Mesodermal cell (in vitro differentiated cells): Measurements from ENCODE around the gene CDC42BPB.
A peak's percentile ranks its signal among the peaks of the same experiment; 100 is the strongest.

Experiments used
- H3K27ac ChIP-seq: 2 replicates; pipeline ENCODE4 v1.7.0; 2013; ENCODE audit warnings: mild to moderate bottlenecking, low read depth, low read length, moderate library complexity; ENCODE audit not compliant: severe bottlenecking
- H3K36me3 ChIP-seq: 2 replicates; pipeline ENCODE4 v1.7.1; 2013; ENCODE audit warnings: mild to moderate bottlenecking, low read length, moderate library complexity; ENCODE audit not compliant: control insufficient read depth, insufficient read depth
- H3K4me1 ChIP-seq: one replicate; pipeline ENCODE4 v1.7.1; 2013; ENCODE audit warnings: mild to moderate bottlenecking, low read length; ENCODE audit not compliant: insufficient read depth, control insufficient read depth, poor library complexity, severe bottlenecking
- H3K4me3 ChIP-seq: 2 replicates; pipeline ENCODE4 v1.7.0; 2013; ENCODE audit warnings: low read length, control low read depth, mild to moderate bottlenecking; ENCODE audit not compliant: insufficient read depth, poor library complexity, severe bottlenecking; ENCODE audit errors: extremely low read depth
- H3K9me3 ChIP-seq: 2 replicates; pipeline ENCODE4 v1.7.1; 2013; ENCODE audit warnings: mild to moderate bottlenecking, low read length, moderate library complexity; ENCODE audit not compliant: control insufficient read depth
- WGBS, 2 experiments: methylation state at CpG; one replicate each; pipeline ENCODE4 v1.1.5; 2013; ENCODE audit warnings: missing lambda C conversion rate in 2 of 2; ENCODE audit not compliant: insufficient coverage in 2 of 2; 5-methylcytosine and 5-hydroxymethylcytosine counted together

Gene CDC42BPB

GRCh38 chr14:103091883-103092222, 34.5 kb upstream of the CDC42BPB start:
- no peaks in the 10 kb centered on the region for H3K36me3 ChIP-seq
- no peak overlapping the region for H3K4me3 ChIP-seq
- no peaks in the 10 kb centered on the region for H3K9me3 ChIP-seq
- 70 to 86% methylated on average over 3 to 4 of the region's 9 CpGs for WGBS, 2 experiments
- no peak overlapping the region for H3K27ac ChIP-seq
- H3K4me1 ChIP-seq: peaks cover 6% of the 10 kb centered on the region

- Histone ChIP-seq H3K4me1 (peaks cover 6% of the 10 kb centered on the region), H3K9me3 (no peaks in the 10 kb centered on the region), H3K27ac (no peak overlapping the region), H3K4me3 (peak overlapping the region; percentile 23), H3K36me3 (no peaks in the 10 kb centered on the region)
- 26 to 31% methylated on average over 25 to 61 of the region's 69 CpGs for WGBS, 2 experiments
Observed at GRCh38 chr14:103091041-103091882, 33.9 kb upstream of the CDC42BPB start.

DNA sequence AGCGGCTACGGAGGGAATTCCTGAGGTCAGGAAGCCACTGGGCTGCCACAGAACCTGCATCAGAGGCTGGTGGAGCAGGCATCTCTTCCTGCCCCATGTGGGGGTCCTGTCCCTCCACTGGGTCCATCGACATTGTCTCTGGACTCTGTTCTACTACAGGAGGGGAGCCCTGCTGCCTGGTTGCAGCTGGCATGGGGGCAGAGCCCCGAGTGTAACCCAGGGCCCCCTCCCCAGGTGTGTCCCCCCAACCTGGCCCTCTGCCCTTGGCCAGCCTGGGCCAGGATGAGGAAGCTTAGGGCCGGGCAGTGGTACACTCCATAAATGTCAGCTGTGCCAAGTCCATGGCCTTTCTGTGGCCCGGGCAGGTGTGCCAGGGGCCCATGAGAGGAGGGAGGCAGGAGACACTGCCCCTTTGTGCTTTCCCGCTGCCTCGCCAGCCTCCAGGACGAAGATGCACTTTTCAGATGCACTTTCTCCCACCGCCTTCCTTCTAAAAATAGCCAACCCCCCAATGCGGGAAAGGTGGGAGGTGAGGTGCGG, 33.2 kb upstream of the CDC42BPB start:
- Histone ChIP-seq H3K9me3 (no peaks in the 10 kb centered on the region), H3K4me1 (peaks cover 6% of the 10 kb centered on the region), H3K36me3 (no peaks in the 10 kb centered on the region), H3K4me3 (no peak overlapping the region), H3K27ac (no peak overlapping the region)
- WGBS, 2 experiments: 89 to 93% methylated on average over 7 to 11 of the region's 12 CpGs

- Histone ChIP-seq H3K4me1 (peaks cover 6% of the 10 kb centered on the region), H3K9me3 (no peaks in the 10 kb centered on the region), H3K27ac (no peak overlapping the region), H3K36me3 (no peaks in the 10 kb centered on the region), H3K4me3 (no peak overlapping the region)
- 86 to 88% methylated on average over 20 to 27 of the region's 28 CpGs for WGBS, 2 experiments
Observed at GRCh38 chr14:103089386-103090335, 32.3 kb upstream of the CDC42BPB start.

- no peak overlapping the region for H3K4me3 ChIP-seq
- H3K4me1 ChIP-seq: peaks cover 6% of the 10 kb centered on the region
- no peaks in the 10 kb centered on the region for H3K36me3 ChIP-seq
- WGBS, 2 experiments: 87 to 91% methylated on average over 2 to 6 of the region's 6 CpGs
- no peak overlapping the region for H3K27ac ChIP-seq
- H3K9me3 ChIP-seq: no peaks in the 10 kb centered on the region
Observed at GRCh38 chr14:103088921-103089320, 31.6 kb upstream of the CDC42BPB start.

DNA sequence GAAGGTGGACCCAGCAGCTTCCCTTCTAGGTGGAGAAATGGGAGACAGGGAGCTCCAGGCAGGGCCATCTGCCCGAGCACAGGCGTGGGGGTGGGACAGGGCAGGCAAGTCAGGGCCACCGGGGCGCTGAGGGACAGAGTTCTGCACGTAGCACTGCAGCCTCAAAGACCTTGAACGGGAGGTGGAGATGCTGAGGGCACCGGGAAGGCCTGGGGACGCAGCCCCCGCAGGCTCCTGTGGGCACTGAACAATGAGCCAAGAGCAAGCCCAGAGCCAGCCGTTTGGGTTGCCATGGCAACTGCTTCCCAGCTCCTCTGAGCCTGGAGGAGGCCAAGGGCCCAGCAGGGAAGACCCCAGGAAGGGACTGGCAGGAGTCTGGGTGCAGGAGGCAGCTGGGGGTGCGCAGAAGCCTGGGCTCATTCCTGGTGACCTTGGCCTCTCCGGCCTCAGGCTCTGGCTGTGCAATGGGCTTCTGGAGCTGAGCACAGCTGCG, 30.0 kb upstream of the CDC42BPB start:
- Histone ChIP-seq H3K4me3 (no peak overlapping the region), H3K9me3 (no peaks in the 10 kb centered on the region), H3K4me1 (peaks cover 6% of the 10 kb centered on the region), H3K36me3 (no peaks in the 10 kb centered on the region), H3K27ac (no peak overlapping the region)
- WGBS, 2 experiments: 56 to 71% methylated on average over 13 of the region's 13 CpGs

- no peak overlapping the region for H3K4me3 ChIP-seq
- WGBS, 2 experiments: 78 to 89% methylated on average over 7 to 8 of the region's 8 CpGs
- peaks cover 6% of the 10 kb centered on the region for H3K4me1 ChIP-seq
- no peak overlapping the region for H3K27ac ChIP-seq
- H3K36me3 ChIP-seq: no peaks in the 10 kb centered on the region
- no peaks in the 10 kb centered on the region for H3K9me3 ChIP-seq
Observed at GRCh38 chr14:103086771-103087342, 29.5 kb upstream of the CDC42BPB start.

GRCh38 chr14:103085106-103086091, 28.1 kb upstream of the CDC42BPB start:
- no peaks in the 10 kb centered on the region for H3K36me3 ChIP-seq
- H3K9me3 ChIP-seq: no peaks in the 10 kb centered on the region
- H3K27ac ChIP-seq: no peak overlapping the region
- no peak overlapping the region for H3K4me3 ChIP-seq
- H3K4me1 ChIP-seq: no peaks in the 10 kb centered on the region
- 86 to 94% methylated on average over 15 to 20 of the region's 24 CpGs for WGBS, 2 experiments

DNA sequence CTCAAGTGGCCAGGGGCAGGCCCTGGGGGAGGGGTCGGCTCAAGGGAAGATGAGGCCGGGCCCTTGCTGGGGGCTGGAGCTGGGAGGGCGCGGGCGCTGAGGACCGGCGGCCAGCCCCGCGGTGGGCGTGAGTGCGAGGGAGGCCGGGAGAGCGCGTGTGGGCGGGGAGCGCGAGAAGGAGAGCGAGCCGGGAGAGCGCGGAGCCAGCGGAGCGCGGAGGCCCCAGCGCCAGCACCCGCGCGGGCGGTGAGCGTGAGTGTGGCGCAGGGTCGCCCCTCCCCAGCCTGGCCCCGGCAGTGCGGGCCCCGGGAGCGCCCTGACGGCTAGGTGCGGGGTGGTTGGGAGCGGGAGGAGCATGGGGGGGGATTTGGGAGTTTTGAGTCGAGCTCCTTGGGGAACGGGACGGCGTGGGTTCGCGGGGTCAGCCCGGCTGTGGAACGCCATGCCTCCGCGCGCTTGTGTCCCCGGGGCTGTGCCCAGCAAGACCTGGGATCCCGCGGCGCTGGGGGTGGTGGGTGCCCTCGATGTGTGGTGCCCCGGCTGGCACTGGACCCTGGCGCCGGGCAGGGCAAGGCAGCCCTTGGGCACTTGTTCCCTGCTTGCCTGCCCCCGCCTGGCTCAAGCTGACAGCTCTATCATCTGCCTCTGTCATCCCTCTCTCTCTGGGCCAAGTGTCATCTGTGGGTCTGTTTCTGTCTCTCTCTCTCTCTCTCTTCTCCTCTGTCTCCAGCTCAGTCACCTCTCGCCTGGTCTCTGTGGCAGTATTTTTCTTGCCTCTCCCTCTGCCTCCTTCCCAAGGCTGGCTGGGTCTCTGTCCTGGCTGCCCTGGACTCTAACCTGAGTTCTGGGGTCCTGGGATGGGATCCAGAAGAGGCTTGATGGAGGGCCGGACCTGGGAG, 26.9 kb upstream of the CDC42BPB start, which contains the start of gene LBHD2:
LBHD2 (plus strand) TSS at position 190 of the 899 bp plus-strand sequence. CDS start 1,803 bp downstream, outside the sequence.
- Histone ChIP-seq H3K36me3 (no peaks in the 10 kb centered on the region), H3K4me1 (no peaks in the 10 kb centered on the region), H3K4me3 (no peak within 1 kb of the TSS), H3K27ac (no peak within 1 kb of the TSS), H3K9me3 (no peaks in the 10 kb centered on the region)
- 26 to 29% methylated on average over 39 to 52 of the region's 61 CpGs for WGBS, 2 experiments
